Inflammatory macrophage treated with lipopolysaccharide for 4 hours (primary cell): ENCODE measurements around the gene SLC47A1.
"Not testable (repeated sequence)": the region's sequence is repeated elsewhere in the genome, so short reads cannot be mapped to it uniquely, and the experiment has no call there.

Experiments used
- DNase-seq: peaks from one replicate; pipeline ENCODE4 v3.0.0-alpha.2; 2020

Gene SLC47A1

DNA sequence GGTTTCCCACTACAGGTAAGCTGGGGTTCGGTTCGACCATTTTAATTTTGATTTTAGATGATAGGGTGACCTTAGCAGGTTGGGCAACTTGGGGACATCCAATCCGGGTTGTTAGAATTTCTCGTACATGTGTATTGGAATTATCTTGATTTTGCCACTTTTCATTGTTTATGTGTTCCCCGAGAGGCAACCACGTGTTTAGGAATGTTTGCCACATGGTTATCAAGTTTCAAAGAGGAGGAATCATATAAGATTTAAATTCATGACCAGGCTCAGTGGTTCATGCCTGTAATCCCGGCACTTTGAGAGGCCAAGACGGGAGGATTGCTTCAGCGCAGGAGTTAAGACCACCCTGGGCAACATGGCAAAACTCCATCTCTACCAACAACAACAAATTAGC lies 10.0 kb upstream of the SLC47A1 start:
- no peak for DNase-seq

DNA sequence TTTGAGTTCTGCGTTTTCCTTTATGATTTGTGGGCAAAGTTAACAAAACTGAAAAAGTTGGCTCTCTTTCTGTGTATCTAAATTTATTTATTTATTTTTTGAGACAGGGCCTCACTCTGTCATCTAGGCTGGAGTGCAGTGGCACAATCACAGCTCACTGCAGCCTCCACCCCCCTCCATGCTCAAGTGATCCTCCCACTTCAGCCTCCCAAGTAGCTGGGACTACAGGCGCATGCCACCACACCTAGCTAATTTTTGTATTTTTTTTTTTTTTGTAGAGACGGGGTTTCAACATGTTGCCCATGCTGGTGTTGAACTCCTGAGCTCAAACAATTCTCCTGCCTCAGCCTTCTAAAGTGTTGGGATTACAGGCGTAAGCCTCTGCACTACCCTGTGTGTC lies 6.7 kb upstream of the SLC47A1 start:
- not testable (repeated sequence) for DNase-seq

DNA sequence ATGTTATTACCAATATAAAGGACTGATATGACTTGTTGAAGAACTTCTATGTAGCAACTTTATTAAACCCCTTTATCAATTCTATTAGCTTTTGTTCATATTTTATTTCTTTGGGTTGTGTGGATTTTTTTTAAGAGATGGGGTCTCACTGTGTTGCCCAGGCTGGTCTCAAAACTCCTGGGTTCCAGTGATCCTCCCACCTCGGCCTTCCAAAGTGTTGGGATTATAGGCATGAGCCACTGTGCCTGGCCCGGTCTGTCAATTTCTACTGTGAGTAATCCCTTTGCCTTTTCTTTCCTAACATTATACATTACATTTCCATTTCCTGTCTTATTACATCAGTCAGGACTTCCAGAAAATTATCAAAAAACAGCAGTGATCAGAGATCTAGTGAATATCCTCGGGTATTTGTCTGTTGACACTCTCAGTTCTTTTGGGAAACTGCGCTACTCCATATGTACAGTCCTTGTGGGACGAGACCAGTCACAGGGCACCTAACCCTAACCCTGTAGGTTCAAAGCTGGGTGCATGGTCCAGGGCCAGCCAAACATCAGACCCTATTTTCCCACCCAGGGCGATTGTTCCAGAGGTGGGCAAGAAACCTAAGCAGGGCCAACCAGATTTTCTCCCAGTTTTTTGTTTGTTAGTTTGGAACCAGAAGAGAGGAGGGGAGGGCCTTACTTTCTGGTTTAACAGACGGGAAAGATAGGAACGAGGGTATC lies 1.7 kb upstream of the SLC47A1 start:
- DNase-seq, result peak; percentile 65

DNA sequence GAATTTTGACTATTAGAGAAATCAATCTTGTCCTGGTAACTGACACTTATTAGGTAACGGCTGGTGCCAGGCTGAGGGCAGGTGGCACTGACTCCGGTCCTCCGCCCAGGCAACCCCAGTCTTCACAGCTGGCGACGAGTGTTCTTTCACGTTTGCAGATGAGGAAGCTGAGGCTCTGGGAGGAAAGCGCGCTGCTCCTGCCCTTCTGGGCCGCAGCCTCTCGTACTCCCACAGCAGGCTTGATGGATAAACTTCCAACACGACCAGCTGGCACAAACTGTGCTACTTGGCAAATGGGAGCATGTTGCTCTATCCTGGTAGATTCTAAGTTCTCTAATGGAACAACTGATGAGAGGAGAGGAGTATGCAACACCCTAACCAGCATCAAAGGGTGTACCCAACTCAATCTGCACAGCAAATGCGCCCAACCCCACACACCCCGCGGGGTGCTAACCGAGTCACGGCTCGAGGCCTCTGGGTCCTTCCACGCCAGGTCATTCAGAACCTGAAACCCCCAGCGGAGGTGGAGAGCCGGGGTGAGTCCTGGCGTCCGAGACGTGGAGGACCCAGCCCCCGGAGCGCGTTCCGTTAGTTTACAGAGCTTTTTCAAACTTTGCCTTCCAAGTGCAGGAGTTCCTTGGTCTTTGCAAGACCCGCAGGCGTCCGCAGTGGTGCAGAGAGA lies 477 bp upstream of the SLC47A1 start:
- DNase-seq, result no peak

DNA sequence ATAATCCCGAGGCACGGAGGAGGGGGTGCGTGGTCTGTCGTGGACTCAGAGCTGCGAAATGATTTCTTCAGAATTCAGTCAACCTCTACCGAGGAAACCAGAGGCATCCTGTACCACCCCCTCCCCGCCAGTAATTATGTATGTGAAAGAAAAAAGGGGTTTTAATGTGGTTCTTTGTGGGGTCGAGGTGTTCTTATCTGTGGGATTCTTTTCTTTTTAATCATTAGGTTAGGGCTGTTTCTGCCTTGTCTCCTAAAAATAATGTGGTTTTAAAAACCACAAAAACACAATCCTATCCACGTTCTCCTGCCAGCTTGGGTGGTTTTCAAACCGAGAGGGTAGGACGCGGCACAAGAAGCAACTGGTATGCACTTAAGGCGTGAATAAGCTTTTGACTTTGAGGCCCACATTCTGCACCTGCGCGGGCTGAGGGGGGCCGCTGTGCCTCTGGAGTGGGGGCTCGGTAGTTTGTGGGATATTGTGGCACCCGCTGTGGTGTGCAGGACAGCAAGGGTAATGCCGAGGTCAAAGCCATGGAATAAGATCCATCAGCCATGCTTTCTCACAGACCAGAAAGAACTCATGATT lies 1.0 kb downstream of the SLC47A1 start:
- no peak for DNase-seq

DNA sequence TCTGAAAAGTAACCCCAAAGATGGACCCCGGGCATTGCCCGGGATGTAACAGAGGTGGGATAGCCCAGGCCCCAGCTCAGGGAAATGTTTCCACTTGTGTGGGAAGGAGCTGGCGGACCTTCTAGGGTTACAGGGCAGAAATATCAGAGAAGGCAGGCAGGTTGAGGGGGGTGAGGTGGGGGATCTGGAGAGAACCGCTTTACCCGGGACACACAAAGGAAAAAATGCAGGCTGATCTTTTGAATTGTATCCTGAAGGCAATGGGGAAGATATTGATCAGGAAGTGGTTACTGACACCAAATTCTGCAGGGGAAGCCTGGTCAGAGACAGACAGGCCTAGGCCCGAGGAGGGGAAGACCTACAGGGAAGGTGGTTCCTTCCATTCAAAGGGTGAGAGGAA lies 3.5 kb downstream of the SLC47A1 start:
- no peak for DNase-seq

DNA sequence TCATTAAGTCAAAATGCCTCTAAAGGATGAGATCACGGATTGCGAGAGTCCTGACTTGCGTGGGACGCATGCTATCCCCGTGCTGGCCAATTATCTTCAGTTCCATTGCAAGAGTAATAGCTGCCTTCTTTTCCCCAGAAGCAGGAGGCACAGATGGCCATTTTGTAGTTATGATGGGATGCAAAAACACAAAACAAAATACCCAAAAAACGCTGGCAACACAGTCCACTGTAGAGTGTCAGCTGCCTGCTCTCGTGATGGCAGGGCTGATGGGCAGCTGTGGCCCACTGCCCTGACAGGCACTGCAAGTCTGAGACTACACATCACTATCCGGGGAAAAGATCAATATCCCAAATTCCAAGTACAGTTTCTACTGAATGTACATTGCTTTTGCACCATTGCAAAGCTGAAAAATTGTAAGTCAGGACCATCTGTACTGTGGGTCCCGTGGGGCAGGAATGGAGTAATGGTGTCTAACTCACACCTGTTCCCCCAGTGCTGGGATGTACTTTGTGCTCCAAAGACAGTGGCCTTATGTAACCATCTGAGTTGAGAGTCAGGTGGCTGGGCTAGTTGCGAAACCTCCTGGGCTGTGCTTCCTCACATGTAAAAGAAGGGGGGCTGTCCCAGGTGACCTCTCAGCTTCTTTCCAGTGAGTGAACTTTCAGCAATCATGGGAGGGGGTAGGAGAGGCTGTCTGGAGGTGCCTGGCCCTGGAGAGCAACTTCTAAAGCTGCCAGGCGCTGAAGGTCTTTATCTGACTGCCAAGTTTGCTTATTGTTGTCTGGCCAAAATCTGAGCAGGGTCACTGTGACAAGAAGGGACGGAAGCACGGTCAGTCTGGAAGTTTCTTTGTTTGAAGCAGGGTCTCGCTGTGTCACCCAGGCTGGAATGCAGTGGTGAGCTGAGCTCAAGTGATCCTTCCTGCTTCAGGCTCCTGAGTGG lies 4.7 kb downstream of the SLC47A1 start:
- DNase-seq, result peak; percentile 45

DNA sequence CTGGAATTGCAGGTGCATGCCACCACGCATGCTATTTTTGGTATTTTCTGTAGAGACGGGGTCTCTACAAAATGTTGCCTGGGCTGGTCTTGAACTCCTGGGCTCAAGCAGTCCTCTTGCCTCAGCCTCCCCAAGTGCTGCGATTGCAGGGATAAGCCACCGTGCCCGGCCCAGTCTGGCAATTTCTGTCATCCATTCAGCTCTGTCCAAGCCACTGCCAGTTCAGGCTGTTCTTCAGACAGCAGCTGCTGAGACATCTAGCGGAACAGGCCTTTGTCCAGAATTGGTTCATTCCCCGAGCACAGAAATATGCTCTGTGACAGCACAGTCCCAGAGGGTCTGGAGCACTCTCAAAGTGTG lies 5.4 kb downstream of the SLC47A1 start:
- DNase-seq, result no peak

DNA sequence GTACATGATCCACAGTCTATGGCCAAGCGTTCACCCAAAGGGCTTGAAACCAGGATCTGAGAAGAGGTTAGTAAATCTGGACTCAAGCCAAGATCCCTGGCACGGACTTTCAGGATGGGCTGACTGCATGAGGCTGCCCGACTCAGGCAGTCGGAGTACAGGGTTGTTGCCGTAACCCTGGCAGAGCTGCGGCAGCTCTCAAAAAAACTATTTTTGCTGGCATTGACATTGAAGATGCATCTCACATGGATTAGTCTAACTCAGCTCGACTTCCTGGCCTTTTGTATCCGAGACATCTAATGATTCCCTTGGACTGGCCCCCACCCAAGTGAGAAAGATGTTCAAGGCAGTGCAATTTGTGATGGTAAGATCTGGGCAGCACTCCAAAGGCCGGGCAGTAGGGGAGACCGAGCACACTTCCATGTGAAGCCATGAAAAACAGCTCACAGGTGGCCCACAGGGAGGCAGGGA lies 6.2 kb downstream of the SLC47A1 start:
- DNase-seq, result no peak

DNA sequence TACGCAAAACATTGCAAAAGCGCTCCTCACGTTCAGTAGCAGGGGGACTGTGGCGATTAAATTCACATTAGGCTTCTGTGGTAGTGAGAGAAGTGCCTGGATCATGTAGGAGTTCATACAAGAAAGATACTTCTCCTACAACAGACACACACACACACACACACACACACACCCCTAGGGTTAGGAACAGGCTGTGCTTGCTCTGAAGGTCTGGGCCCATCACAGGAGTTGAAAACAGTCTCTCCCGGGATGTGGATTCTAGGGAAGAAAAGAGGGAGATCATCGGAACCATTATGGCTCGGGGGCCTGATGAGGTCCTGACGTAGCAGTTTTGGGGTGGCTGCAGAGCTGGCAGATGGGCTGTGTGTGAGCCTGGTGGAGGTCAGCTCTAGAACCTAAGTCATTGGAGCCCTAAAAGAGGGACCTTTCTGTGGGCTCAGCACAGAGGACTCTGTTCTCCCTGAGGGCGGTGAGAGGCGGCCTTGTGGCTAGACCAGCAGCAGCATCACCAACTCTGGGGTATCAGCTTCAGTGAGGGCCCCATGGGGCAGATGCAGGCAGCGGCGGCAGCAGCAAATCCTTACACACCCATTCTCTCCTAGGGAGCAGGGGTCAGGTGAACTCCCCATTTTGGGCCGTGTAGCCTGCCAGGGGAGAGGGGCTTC lies 7.2 kb downstream of the SLC47A1 start:
- DNase-seq, result no peak

DNA sequence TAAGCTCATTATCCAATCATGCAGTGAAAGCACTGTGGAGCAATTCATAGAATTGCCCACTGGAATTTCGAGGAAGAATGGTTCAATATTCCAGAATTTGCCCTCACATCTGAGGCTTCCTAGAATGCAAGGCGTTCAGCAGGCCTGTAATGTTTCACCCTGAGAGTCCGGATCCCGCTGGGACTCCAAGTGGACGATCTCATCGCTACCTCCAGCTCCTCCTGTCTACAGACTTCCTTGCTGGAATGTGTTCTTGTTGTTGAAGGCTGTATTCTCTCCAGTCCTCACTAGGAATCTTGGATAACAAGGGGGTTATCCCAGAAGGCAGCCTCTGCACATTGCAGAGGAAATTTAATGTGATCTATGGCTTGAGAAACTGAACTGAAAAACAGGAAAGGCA lies 7.8 kb downstream of the SLC47A1 start:
- DNase-seq, result no peak

DNA sequence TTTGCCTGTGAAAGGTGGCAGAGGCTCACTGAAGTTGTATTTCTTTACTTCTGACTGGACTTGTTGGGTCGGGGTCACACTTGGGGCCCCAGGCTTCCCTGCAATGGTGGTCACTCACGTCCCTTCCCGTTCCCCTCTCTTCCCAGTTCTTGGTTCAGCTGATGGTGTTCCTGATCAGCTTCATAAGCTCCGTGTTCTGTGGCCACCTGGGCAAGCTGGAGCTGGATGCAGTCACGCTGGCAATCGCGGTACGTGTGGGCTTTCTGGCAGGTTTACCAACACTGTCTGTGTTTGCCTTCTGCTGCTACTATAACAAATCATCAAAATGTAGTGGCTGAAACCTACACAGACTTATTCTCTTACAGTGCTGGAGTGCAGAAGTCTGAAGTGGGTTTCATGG lies 8.6 kb downstream of the SLC47A1 start:
- DNase-seq, result no peak

DNA sequence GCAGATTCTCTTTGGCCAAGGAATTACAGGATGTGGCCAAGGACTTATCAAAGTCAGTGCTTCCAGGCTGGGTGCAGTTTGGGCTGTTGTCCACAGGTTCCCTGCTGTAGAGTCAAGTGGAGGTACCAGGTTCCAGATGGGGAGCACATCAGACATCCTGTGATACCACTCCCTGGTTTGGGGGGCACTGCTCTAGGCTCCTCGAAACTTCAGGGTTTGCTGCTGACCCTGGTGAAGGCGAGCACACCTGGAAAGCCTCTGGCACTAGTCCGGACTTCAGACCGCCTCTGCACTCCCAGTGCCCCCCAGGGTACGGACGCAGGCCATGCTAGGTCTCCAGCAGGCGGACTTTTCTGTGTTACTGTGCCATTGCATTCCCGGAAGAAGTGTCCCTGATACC lies 10.7 kb downstream of the SLC47A1 start:
- DNase-seq, result no peak

DNA sequence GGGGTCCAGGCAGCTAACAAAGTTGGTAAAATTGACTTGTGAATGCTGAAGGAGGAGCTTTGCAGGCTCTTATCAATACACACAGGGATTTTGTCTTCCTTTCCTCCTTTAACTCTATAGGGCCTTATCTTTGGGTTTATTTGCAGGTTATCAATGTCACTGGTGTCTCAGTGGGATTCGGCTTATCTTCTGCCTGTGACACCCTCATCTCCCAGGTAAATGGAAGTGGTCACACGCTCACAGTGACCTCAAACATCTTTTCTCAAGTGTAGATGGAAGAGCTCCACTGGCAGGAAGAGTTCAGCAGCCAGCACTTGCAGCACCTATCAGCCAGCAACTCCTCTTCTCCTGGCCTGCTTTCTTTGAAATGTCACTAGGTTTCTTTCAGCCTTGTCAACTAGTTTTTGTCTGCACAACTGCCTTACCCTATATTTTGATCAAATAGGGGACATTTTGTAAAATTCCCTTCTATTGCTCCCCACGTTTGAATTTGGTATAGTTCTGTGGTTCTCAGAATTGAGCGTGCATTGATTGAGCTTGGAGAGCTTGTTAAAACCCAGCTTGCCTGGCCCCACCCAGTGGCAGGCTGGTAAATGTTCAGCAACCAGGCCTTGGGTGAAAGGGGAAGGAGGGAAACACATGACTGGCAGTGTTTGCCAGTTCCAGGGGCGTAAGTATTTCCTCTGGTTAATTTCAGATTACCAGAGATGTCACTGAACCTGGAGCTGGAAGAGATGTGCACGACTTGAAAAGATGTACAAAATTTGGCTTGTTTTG lies 12.8 kb downstream of the SLC47A1 start:
- DNase-seq, result peak; percentile 75

DNA sequence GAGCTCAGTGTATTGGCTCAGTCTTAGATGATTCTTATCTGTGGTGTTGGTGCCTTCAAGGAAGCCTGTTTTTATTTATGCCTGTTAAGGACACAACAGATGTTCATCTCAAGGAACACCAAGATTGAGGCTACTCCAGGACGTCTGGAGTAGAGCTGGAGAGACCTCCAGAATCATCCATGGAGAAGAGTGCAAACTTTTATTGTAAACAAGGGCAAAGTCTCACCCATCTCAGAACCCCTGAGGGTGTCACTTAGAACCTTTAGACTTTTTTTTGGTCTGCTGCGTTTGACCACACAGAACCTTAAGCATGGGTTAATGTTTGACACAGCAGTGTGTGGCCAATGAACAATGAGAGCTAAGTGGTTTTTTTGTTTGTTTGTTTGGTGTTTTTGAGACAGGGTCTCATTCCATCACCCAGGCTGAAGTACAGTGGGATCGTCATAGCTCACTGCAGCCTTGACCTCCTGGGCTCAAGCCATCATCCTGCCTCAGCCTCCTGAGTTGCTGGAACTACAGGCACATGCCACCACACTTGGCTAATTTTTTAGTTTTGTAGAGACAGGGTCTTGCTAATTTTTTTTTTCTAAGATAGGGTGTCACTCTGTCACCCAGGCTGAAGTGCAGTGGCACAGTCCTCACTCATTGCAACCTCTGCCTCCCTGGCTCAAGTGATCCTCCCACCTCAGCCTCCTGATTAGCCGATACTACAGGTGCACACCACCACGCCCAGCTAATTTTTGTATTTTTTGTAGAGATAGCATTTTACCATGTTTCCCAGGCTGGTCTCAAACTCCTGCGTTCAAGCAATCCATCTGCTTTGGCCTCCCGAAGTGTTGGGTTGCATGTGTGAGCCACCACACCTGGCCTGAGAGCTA lies 16.3 kb downstream of the SLC47A1 start:
- no peak for DNase-seq

DNA sequence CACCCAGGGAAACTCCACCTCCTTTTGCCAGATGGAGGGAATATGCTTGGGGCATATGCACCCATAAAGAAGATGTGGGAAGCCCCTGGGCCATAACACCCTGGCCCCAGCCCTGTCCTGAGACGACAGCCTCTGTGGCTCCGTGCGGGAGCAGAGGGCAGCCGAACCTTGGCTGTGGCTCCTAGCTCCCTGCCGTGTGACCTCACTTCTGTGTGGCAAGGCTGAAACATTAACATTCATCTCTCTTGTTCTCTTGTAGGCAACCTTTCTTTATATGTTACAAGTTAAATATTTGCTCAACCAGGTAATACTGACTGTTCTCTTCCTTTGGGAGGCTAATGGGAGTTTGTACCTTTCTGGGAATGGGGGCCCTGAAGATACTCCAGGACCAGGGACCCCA lies 17.5 kb downstream of the SLC47A1 start:
- no peak for DNase-seq

DNA sequence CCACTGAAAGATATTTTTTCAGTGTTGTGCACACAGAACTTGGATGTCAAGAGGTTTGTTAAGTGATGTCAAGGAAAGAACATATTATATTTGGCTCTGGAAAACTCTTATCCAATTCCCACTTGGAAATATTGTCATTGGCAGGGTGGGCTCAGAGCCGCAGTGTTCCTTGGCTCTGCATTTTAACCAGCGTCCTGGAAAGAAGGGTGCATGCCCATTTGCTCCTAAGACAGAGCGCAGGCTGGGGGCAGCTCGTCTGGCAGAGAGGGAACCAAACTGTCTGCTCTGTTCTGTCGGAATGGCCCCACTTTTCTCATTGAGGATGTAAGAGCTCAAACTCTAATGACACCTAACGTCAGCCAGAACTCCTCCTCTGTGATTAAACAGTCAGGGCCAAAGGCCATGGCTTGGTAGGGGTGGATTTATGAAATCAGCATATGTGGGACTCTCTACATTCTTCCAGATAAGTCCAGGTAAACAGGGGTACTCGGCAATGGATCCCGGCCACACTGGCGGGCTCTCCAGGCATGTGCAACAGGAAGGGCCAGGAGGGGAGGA lies 18.0 kb downstream of the SLC47A1 start:
- no peak for DNase-seq

DNA sequence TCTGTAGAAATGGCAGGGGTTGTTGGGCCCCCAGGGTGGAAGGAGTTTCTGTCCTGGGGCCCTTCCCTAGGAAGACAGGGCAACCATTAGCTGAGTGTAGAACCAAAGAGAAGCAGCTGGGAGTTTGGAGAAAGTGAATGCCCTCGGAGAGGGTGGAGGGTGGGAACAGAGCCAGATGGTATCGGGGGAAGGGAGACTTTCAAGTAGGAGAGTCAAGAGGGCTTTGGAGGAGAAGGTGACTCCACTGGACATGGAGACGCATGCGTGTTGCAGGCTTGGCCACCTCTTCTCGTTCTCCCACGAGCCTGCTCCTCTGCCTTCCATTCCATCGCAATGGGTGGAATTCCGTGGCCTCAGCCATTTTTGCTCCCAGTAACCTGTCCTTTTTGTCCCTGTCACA lies 19.4 kb downstream of the SLC47A1 start:
- no peak for DNase-seq

DNA sequence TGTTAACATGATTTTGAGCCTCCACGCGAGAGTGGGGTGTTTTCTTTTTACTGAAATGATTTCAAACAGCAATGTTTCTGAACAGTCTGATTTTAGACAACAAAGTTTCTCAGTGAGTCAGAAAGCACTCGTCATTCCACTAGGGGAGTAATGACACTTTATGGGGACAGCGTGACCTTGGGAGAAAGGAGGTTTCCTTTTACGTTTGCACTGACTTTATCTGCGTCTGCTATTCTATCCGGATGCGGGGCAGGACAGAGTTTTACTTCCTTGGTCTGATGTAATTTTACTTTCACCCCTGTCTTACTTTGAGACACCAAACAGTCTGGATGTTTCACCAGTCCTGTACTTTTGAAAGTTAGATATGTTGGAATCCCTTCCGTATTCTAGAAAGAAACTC lies 20.7 kb downstream of the SLC47A1 start:
- peak; percentile 44 for DNase-seq

DNA sequence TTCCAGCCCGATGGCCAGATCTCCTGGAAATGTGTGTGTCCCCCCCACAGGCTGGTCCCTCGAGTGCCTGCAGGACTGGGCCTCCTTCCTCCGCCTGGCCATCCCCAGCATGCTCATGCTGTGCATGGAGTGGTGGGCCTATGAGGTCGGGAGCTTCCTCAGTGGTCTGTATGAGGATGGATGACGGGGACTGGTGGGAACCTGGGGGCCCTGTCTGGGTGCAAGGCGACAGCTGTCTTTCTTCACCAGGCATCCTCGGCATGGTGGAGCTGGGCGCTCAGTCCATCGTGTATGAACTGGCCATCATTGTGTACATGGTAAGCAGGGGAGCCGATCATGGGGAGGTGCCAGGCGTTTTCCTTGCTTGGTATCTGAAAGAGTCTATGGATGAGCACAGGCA lies 22.1 kb downstream of the SLC47A1 start:
- no peak for DNase-seq
